ENCODE measurements around the gene TYSND1.
"Not testable (repeated sequence)": the region's sequence is repeated elsewhere in the genome, so short reads cannot be mapped to it uniquely, and the experiment has no call there.

TYSND1 gene

GRCh38 chr10:70109064-70109729 is 37.3 kb downstream of the TYSND1 start:
- DNase-seq (ENCODE audit: low read depth) = no peak

GRCh38 chr10:70106958-70107791 is 39.3 kb downstream of the TYSND1 start:
- DNase-seq (ENCODE audit: low read depth) = no peak

GRCh38 chr10:70101668-70102067 is 44.8 kb downstream of the TYSND1 start:
- no peak for DNase-seq (ENCODE audit: low read depth)

GRCh38 chr10:70101068-70101562 is 45.4 kb downstream of the TYSND1 start:
- DNase-seq (ENCODE audit: low read depth) = not testable (repeated sequence)

- no peak for DNase-seq (ENCODE audit: low read depth)
These were observed 48.2 kb downstream of the TYSND1 start for GRCh38 chr10:70098271-70098670.

- no peak for DNase-seq (ENCODE audit: low read depth)
These were observed 49.0 kb downstream of the TYSND1 start for GRCh38 chr10:70097459-70097858.

GRCh38 chr10:70096705-70097420 is 49.6 kb downstream of the TYSND1 start:
- DNase-seq (ENCODE audit: low read depth) = no peak

- no peak for DNase-seq (ENCODE audit: low read depth)
These were observed 50.3 kb downstream of the TYSND1 start for GRCh38 chr10:70096016-70096704.

- DNase-seq (ENCODE audit: low read depth) = no peak
These were observed 52.2 kb downstream of the TYSND1 start for GRCh38 chr10:70094250-70094649.

- DNase-seq (ENCODE audit: low read depth) = no peak
These were observed 53.1 kb downstream of the TYSND1 start for GRCh38 chr10:70093335-70093944.

- DNase-seq (ENCODE audit: low read depth) = no peak
These were observed 54.1 kb downstream of the TYSND1 start for GRCh38 chr10:70092389-70092718.

GRCh38 chr10:70090951-70091350 is 55.5 kb downstream of the TYSND1 start:
- no peak for DNase-seq (ENCODE audit: low read depth)

- no peak for DNase-seq (ENCODE audit: low read depth)
These were observed 56.5 kb downstream of the TYSND1 start for GRCh38 chr10:70090013-70090412.

GRCh38 chr10:70088308-70088698 is 58.2 kb downstream of the TYSND1 start:
- DNase-seq (ENCODE audit: low read depth) = no peak

Measured in stimulated activated CD4-positive, alpha-beta T cell treated with anti-CD3 and anti-CD28 coated beads, Interleukin-2, amount 100 ng/mL, for 4 hours (primary cell).